Hepatocyte (in vitro differentiated cells): ENCODE data around the gene LDB2.

Experiments
- CTCF ChIP-seq: fragments of 200-600 bp; sonication (generic); IDR thresholded peaks from 2 replicates; pipeline ENCODE4 v1.5.1; 2016; ENCODE audit warnings: antibody characterized with exemption, mild to moderate bottlenecking; ENCODE audit not compliant: poor library complexity
- EZH2 ChIP-seq: fragments of 200-600 bp; sonication (generic); IDR thresholded peaks from 2 replicates; pipeline ENCODE4 v1.6.1; 2016; ENCODE audit warnings: antibody characterized with exemption, mild to moderate bottlenecking, borderline replicate concordance
- EZH2phosphoT487 ChIP-seq: fragments of 200-600 bp; sonication (generic); IDR thresholded peaks from one replicate; pipeline ENCODE4 v1.6.1; 2018; ENCODE audit warnings: antibody characterized with exemption, mild to moderate bottlenecking, low read depth, moderate library complexity; ENCODE audit not compliant: unreplicated experiment, severe bottlenecking

GRCh38 chr4:16687011-16687410, 211.4 kb downstream of the LDB2 start:
- TF ChIP-seq CTCF (no peak), EZH2 (no peak), EZH2phosphoT487 (no peak)
